Hypothalamus (tissue), 51 donors: ENCODE data around the gene DCST2.

ENCODE experiments used
- DNase-seq, 51 donors: peaks; one replicate each; lab custom pipeline; 2025; lab: John Stamatoyannopoulos, UW

The DCST2 gene

GRCh38 chr1:155002464-155003226 is 30.9 kb downstream of the DCST2 start, which contains the start of gene ZBTB7B:
ZBTB7B (plus strand) TSS chr1:155002802; CDS start chr1:155014661, 11,859 bp downstream.
- DNase-seq, result peak in 21 of 51 donors; percentile 34 to 81 (median 73)

- DNase-seq, result peak; percentile 88 to 100 (median 99)
These were observed 31.7 kb downstream of the DCST2 start for GRCh38 chr1:155001675-155002463.

- peak in 2 of 51 donors; percentile 75 to 88 for DNase-seq
These were observed 32.2 kb downstream of the DCST2 start for GRCh38 chr1:155001425-155001674.

- peak; percentile 56 to 98 (median 83) for DNase-seq
These were observed 32.7 kb downstream of the DCST2 start for GRCh38 chr1:155000726-155001424.

GRCh38 chr1:155000411-155000725 is 33.2 kb downstream of the DCST2 start:
- peak in 9 of 51 donors; percentile 47 to 77 (median 69) for DNase-seq

GRCh38 chr1:154999571-155000410 is 33.8 kb downstream of the DCST2 start:
- peak in 5 of 51 donors; percentile 44 to 61 (median 51) for DNase-seq

- DNase-seq, result peak in 35 of 51 donors; percentile 17 to 71 (median 39)
These were observed 34.6 kb downstream of the DCST2 start for GRCh38 chr1:154998818-154999570.

GRCh38 chr1:154998201-154998780 is 35.3 kb downstream of the DCST2 start:
- DNase-seq, result no peak

GRCh38 chr1:154996966-154997701 is 36.4 kb downstream of the DCST2 start:
- no peak for DNase-seq

- peak in 4 of 51 donors; percentile 19 to 35 (median 25) for DNase-seq
These were observed 38.1 kb downstream of the DCST2 start for GRCh38 chr1:154995301-154995983.

- DNase-seq, result no peak
These were observed 39.0 kb downstream of the DCST2 start for GRCh38 chr1:154994591-154994990.

GRCh38 chr1:154994269-154994587 is 39.4 kb downstream of the DCST2 start:
- DNase-seq, result no peak

- no peak for DNase-seq
These were observed 39.9 kb downstream of the DCST2 start, which contains the start of gene LENEP for GRCh38 chr1:154993572-154994268. LENEP (plus strand) TSS chr1:154993586; CDS start chr1:154993608, 22 bp downstream.

GRCh38 chr1:154992721-154993571 is 40.6 kb downstream of the DCST2 start:
- no peak for DNase-seq

- no peak for DNase-seq
These were observed 43.3 kb downstream of the DCST2 start for GRCh38 chr1:154990276-154990675.

- DNase-seq, result no peak
These were observed 44.3 kb downstream of the DCST2 start for GRCh38 chr1:154989195-154989860.
